Right atrium auricular region (tissue), 2 donors: Measurements from ENCODE around the gene CUL7. TPM values are rescaled to one million over a fixed set of nuclear protein-coding genes. Genes with fewer than 3 reads are reported as not detected.

ENCODE experiments used
- DNase-seq: peaks from one replicate; pipeline ENCODE4 v3.0.0-alpha.2; 2019; ENCODE audit warnings: low spot score
- H3K27ac ChIP-seq, 2 donors: fragments of 200-600 bp; sonication (generic); 1 replicate in 1 of 2; 2 replicates in 1 of 2; pipeline ENCODE4 v1.5.1; 2016 to 2019
- H3K27me3 ChIP-seq, 2 donors: fragments of 200-600 bp; sonication (generic); one replicate each; pipeline versions ENCODE4 v1.5.1 to v1.6.0; 2017 to 2019
- H3K36me3 ChIP-seq: fragments of 200-600 bp; sonication (generic); one replicate; pipeline ENCODE4 v1.5.1; 2016
- H3K4me1 ChIP-seq, 2 donors: fragments of 200-600 bp; sonication (generic); one replicate each; pipeline versions ENCODE4 v1.5.1 to v1.6.0; 2017 to 2019
- H3K4me3 ChIP-seq, 2 donors: fragments of 200-600 bp; sonication (generic); 1 replicate in 1 of 2; 2 replicates in 1 of 2; pipeline ENCODE4 v1.5.1; 2017 to 2019; ENCODE audit warnings: mild to moderate bottlenecking in 1 of 2, moderate library complexity in 1 of 2
- H3K9me3 ChIP-seq, 2 donors: fragments of 200-600 bp; sonication (generic); one replicate each; pipeline ENCODE4 v1.5.1; 2019
- CTCF ChIP-seq, 2 donors: fragments of 200-600 bp; sonication (generic); IDR thresholded peaks; one replicate each; pipeline ENCODE4 v1.5.1; 2019; ENCODE audit warnings: antibody characterized with exemption in 2 of 2
- total RNA-seq, 2 donors: library from RNA; depleted of rRNA; stranded (reverse); fragments of >200 nt; gene quantifications; one replicate each; pipeline ENCODE4 v1.1.0, GENCODE V29; 2016

The CUL7 gene
- total RNA-seq, 2 donors from 2014 or later, result 6.5 to 9.0 TPM

- no peak for DNase-seq
- Histone ChIP-seq H3K4me3 (no peak overlapping the region), H3K36me3 (no peaks in the 10 kb centered on the region), H3K4me1 (no peaks in the 10 kb centered on the region), H3K9me3 (no peaks in the 10 kb centered on the region), H3K27me3 (no peaks in the 10 kb centered on the region), H3K27ac (no peak overlapping the region)
- no peak for TF ChIP-seq CTCF (IDR thresholded peaks at IDR 0.05)
Observed at GRCh38 chr6:42996513-42996912, 57.1 kb downstream of the CUL7 start.

GRCh38 chr6:42993445-42993844 lies 60.2 kb downstream of the CUL7 start:
- Histone ChIP-seq H3K9me3 (no peaks in the 10 kb centered on the region), H3K27ac (no peak overlapping the region), H3K4me3 (no peak overlapping the region), H3K27me3 (no peaks in the 10 kb centered on the region), H3K4me1 (peaks cover 0 to 5% of the 10 kb centered on the region in 2 donors), H3K36me3 (peaks cover 13% of the 10 kb centered on the region)
- no peak for DNase-seq
- TF ChIP-seq CTCF (IDR thresholded peaks at IDR 0.05), result no peak

- H3K36me3 ChIP-seq, result peaks cover 13% of the 10 kb centered on the region
- no peak overlapping the region for H3K4me3 ChIP-seq
- H3K4me1 ChIP-seq, result peaks cover 0 to 39% of the 10 kb centered on the region in 2 donors
- H3K9me3 ChIP-seq, result no peaks in the 10 kb centered on the region
- DNase-seq, result no peak
- H3K27me3 ChIP-seq, result no peaks in the 10 kb centered on the region
- TF ChIP-seq CTCF (IDR thresholded peaks at IDR 0.05), result no peak
- H3K27ac ChIP-seq, result no peak overlapping the region
Observed at GRCh38 chr6:42989923-42990322, 63.7 kb downstream of the CUL7 start.

- DNase-seq, result no peak
- H3K27ac ChIP-seq, result no peak overlapping the region
- peaks cover 13% of the 10 kb centered on the region for H3K36me3 ChIP-seq
- TF ChIP-seq CTCF (IDR thresholded peaks at IDR 0.05), result no peak
- peaks cover 0 to 45% of the 10 kb centered on the region in 2 donors for H3K4me1 ChIP-seq
- H3K4me3 ChIP-seq, result no peak overlapping the region
- no peaks in the 10 kb centered on the region for H3K9me3 ChIP-seq
- no peaks in the 10 kb centered on the region for H3K27me3 ChIP-seq
Observed at GRCh38 chr6:42988486-42989020, 65.1 kb downstream of the CUL7 start.

Other genes starting within 250 kb of the CUL7 start
- gene RPL7L1, start 174.2 kb downstream of the CUL7 start, total RNA-seq, result 10 to 100 TPM; 63.3 to 66.7 TPM
- gene PTCRA, start 137.8 kb downstream of the CUL7 start, total RNA-seq, result 1 to 10 TPM in 1 of 2 donors, not detected in 1; 1.6 TPM
- 10 to 100 TPM; 22.0 to 26.5 TPM for gene CNPY3, start 124.4 kb downstream of the CUL7 start, total RNA-seq
- gene GNMT, start 93.1 kb downstream of the CUL7 start, total RNA-seq, result 1 to 10 TPM; 3.3 to 4.1 TPM
- 10 to 100 TPM; 11.7 to 16.7 TPM for gene PEX6, start 74.7 kb downstream of the CUL7 start, total RNA-seq
- gene PPP2R5D, start 69.3 kb downstream of the CUL7 start, total RNA-seq, result 10 to 100 TPM; 32.8 to 41.1 TPM
- 10 to 100 TPM; 29.6 to 50.3 TPM for gene MEA1, start 39.9 kb downstream of the CUL7 start, total RNA-seq
- 100 to 1,000 TPM; 122 to 153 TPM for gene KLHDC3, start 39.6 kb downstream of the CUL7 start, total RNA-seq
- 10 to 100 TPM; 29.0 to 40.6 TPM for gene RRP36, start 32.2 kb downstream of the CUL7 start, total RNA-seq
- 10 to 100 TPM; 37.0 to 41.0 TPM for gene MRPL2, start 5.6 kb upstream of the CUL7 start, total RNA-seq
- 10 to 100 TPM; 22.5 to 46.5 TPM for gene KLC4, start 5.8 kb upstream of the CUL7 start, total RNA-seq
- 10 to 100 TPM in 1 of 2 donors, 1 to 10 TPM in 1; 4.5 to 12.7 TPM for gene PTK7, start 22.5 kb upstream of the CUL7 start, total RNA-seq
- gene SRF, start 117.4 kb upstream of the CUL7 start, total RNA-seq, result 100 to 1,000 TPM in 1 of 2 donors, 10 to 100 TPM in 1; 59.4 to 116 TPM
- gene CUL9, start 128.3 kb upstream of the CUL7 start, total RNA-seq, result 10 to 100 TPM; 11.0 to 16.8 TPM
- gene DNPH1, start 175.6 kb upstream of the CUL7 start, total RNA-seq, result 10 to 100 TPM; 38.4 to 63.9 TPM
- gene TTBK1, start 189.6 kb upstream of the CUL7 start, total RNA-seq, result under 1 TPM; 0.12 to 0.15 TPM
- gene SLC22A7, start 244.4 kb upstream of the CUL7 start, total RNA-seq, result not detected